ENCODE data around the gene COL15A1.

COL15A1 gene

DNA sequence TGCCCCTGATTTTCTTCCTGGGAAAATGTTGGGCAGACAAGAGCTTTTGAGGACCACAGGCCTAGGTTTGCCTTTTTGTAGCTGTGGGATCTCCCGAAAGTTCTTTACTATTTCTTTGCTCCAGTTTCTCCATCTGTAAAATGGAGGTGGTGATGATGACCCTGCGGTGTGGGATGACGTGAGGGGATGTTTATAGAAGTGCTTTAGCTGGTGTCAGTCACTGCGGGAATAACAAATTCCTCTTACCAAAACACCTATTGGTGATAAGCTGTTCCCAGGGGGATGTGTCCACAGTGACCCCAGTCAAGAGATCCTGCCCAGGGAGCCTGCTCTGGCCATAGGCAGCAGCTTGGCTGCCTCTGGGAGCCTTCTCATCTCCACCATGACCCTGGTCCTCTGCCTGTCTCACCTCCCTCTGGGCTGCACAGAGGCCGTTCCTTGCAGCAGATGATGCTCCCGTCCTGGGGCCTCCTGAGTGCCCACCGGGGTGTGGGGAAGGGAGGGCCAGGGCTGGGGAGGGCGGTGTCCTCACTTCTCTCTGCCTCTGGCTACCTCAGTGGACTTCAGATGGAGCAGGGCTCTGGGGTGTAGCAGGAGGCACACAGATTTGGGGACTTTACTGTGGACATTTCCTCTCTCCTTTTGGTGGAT, 77.2 kb downstream of the COL15A1 start:
- H3K4me1 ChIP-seq (ENCODE audit: control insufficient read depth, low read length), result no peaks in the 10 kb centered on the region
- H3K79me2 ChIP-seq (ENCODE audit: control insufficient read depth, low read length), result no peaks in the 10 kb centered on the region
- no peak overlapping the region for H3K27ac ChIP-seq (ENCODE audit: low read depth, low read length)
- no peaks in the 10 kb centered on the region for H3K9me3 ChIP-seq (ENCODE audit: control insufficient read depth, insufficient read depth, low read length)
- H3K27me3 ChIP-seq (ENCODE audit: control insufficient read depth, low read length), result no peaks in the 10 kb centered on the region
- H3K9me2 ChIP-seq (replicated peaks; ENCODE audit: control insufficient read depth, low read length), result no peaks in the 10 kb centered on the region
- H3K36me3 ChIP-seq (ENCODE audit: control insufficient read depth, low read length), result no peaks in the 10 kb centered on the region
- no peak for TF ChIP-seq EZH2phosphoT487 (IDR thresholded peaks at IDR 0.05; ENCODE audit: borderline replicate concordance, low read length)
- TF ChIP-seq, protein P1, sequence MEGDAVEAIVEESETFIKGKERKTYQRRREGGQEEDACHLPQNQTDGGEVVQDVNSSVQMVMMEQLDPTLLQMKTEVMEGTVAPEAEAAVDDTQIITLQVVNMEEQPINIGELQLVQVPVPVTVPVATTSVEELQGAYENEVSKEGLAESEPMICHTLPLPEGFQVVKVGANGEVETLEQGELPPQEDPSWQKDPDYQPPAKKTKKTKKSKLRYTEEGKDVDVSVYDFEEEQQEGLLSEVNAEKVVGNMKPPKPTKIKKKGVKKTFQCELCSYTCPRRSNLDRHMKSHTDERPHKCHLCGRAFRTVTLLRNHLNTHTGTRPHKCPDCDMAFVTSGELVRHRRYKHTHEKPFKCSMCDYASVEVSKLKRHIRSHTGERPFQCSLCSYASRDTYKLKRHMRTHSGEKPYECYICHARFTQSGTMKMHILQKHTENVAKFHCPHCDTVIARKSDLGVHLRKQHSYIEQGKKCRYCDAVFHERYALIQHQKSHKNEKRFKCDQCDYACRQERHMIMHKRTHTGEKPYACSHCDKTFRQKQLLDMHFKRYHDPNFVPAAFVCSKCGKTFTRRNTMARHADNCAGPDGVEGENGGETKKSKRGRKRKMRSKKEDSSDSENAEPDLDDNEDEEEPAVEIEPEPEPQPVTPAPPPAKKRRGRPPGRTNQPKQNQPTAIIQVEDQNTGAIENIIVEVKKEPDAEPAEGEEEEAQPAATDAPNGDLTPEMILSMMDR (IDR thresholded peaks at IDR 0.05; ENCODE audit: low read depth, low read length, poor library complexity, severe bottlenecking), result no peak
- no peak overlapping the region for H3K4me3 ChIP-seq (ENCODE audit: low read length)
- H4K20me1 ChIP-seq (ENCODE audit: control insufficient read depth, insufficient read depth, low read depth, low read length), result no peaks in the 10 kb centered on the region
- H3F3A ChIP-seq (ENCODE audit: control insufficient read depth, insufficient read depth), result no peaks in the 10 kb centered on the region
- no peak overlapping the region for H3K4me2 ChIP-seq (ENCODE audit: low read length)

DNA sequence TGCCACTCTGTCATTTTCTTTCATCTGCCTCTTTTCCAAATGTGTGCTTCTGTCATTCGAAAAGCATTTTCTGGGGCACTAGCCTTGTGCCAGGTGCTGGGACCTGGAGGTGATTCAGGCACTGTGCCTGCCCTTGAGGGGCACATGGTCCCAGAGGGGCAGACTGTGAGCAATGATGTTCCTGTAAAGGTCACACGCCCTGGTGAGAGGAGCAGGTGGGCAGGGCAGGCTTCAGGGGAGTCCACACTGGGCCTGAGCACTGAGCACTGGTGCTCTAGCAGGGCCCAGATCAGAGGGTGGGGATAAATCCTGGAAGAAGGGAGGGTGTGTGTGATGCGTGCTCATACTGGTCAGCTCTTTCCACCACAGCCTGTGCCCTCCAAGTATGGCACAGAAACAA, 77.8 kb downstream of the COL15A1 start:
- no peak overlapping the region for H3K4me2 ChIP-seq (ENCODE audit: low read length)
- H3F3A ChIP-seq (ENCODE audit: control insufficient read depth, insufficient read depth), result no peaks in the 10 kb centered on the region
- no peak overlapping the region for H3K27ac ChIP-seq (ENCODE audit: low read depth, low read length)
- H3K9me3 ChIP-seq (ENCODE audit: control insufficient read depth, insufficient read depth, low read length), result no peaks in the 10 kb centered on the region
- H3K36me3 ChIP-seq (ENCODE audit: control insufficient read depth, low read length), result no peaks in the 10 kb centered on the region
- no peak overlapping the region for H3K4me3 ChIP-seq (ENCODE audit: low read length)
- no peaks in the 10 kb centered on the region for H3K27me3 ChIP-seq (ENCODE audit: control insufficient read depth, low read length)
- H4K20me1 ChIP-seq (ENCODE audit: control insufficient read depth, insufficient read depth, low read depth, low read length), result no peaks in the 10 kb centered on the region
- no peak for TF ChIP-seq EZH2phosphoT487 (IDR thresholded peaks at IDR 0.05; ENCODE audit: borderline replicate concordance, low read length)
- TF ChIP-seq, protein P1 (IDR thresholded peaks at IDR 0.05; ENCODE audit: low read depth, low read length, poor library complexity, severe bottlenecking), result no peak
- H3K4me1 ChIP-seq (ENCODE audit: control insufficient read depth, low read length), result no peaks in the 10 kb centered on the region
- no peaks in the 10 kb centered on the region for H3K9me2 ChIP-seq (replicated peaks; ENCODE audit: control insufficient read depth, low read length)
- no peaks in the 10 kb centered on the region for H3K79me2 ChIP-seq (ENCODE audit: control insufficient read depth, low read length)

DNA sequence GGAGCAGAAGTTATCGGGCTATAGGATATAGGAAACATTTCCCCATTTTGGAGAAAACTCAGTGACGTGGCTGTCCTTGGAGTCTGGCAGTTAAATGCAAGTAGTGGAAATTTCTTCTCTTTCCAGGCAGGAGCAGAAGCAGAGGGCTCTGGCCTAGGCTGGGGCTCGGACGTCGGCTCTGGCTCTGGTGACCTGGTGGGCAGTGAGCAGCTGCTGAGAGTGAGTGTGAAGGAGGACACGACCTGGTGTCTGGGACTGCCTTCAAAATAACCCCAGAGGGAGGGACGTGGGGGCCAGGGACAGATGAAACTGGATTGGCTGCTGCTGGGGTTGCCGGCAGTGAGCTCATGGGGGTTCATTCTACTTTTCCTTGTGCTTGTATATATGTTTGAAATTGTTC, 79.5 kb downstream of the COL15A1 start:
- Histone ChIP-seq H3F3A (ENCODE audit: control insufficient read depth, insufficient read depth) (no peaks in the 10 kb centered on the region), H3K9me3 (ENCODE audit: control insufficient read depth, insufficient read depth, low read length) (no peaks in the 10 kb centered on the region), H3K79me2 (ENCODE audit: control insufficient read depth, low read length) (no peaks in the 10 kb centered on the region), H3K4me1 (ENCODE audit: control insufficient read depth, low read length) (no peaks in the 10 kb centered on the region), H3K4me3 (ENCODE audit: low read length) (no peak overlapping the region), H3K27ac (ENCODE audit: low read depth, low read length) (no peak overlapping the region), H3K36me3 (ENCODE audit: control insufficient read depth, low read length) (no peaks in the 10 kb centered on the region), H4K20me1 (ENCODE audit: control insufficient read depth, insufficient read depth, low read depth, low read length) (no peaks in the 10 kb centered on the region), H3K9me2 (replicated peaks; ENCODE audit: control insufficient read depth, low read length) (no peaks in the 10 kb centered on the region), H3K4me2 (ENCODE audit: low read length) (no peak overlapping the region), H3K27me3 (ENCODE audit: control insufficient read depth, low read length) (no peaks in the 10 kb centered on the region)
- TF ChIP-seq, protein P1 (IDR thresholded peaks at IDR 0.05; ENCODE audit: low read depth, low read length, poor library complexity, severe bottlenecking), result no peak
- TF ChIP-seq EZH2phosphoT487 (IDR thresholded peaks at IDR 0.05; ENCODE audit: borderline replicate concordance, low read length), result no peak
